ENCODE results near the gene MAGT1.
A peak's percentile ranks its signal among the peaks of the same experiment; 100 is the strongest.
"Not testable (repeated sequence)": the region's sequence is repeated elsewhere in the genome, so short reads cannot be mapped to it uniquely, and the experiment has no call there.

MAGT1 gene

GRCh38 chrX:77894921-77895886, at the start of gene MAGT1:
Gene MAGT1 (minus strand): TSS chrX:77895435. CDS start chrX:77895410, 25 bp downstream.
- peak; percentile 86 for DNase-seq (ENCODE audit: low read depth, low spot score)

GRCh38 chrX:77945031-77945430, 49.8 kb upstream of the MAGT1 start:
- DNase-seq (ENCODE audit: low read depth, low spot score), result not testable (repeated sequence)

GRCh38 chrX:77938083-77938680, 42.9 kb upstream of the MAGT1 start:
- DNase-seq (ENCODE audit: low read depth, low spot score), result no peak

GRCh38 chrX:77937291-77937690, 42.1 kb upstream of the MAGT1 start:
- DNase-seq (ENCODE audit: low read depth, low spot score), result no peak

DNA sequence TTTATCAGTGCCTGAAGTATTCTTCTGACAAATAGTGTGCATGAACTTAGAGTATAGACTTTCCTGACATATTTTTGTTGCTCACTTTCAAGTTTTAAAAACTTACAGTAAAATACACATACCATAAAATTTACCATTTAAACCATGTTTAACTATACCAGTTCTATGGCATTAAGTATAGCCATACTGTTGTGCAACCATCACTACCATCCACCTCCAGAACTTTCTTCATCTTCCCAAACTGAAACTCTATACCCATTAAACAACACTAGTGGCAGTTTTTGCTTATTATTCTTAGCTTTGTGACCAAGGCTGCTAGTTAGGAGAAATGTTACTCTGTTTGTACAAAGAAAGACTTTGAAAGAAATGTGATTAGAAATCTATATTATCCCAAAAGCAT, 41.1 kb upstream of the MAGT1 start:
- no peak for DNase-seq (ENCODE audit: low read depth, low spot score)

GRCh38 chrX:77935886-77936285, 40.7 kb upstream of the MAGT1 start:
- no peak for DNase-seq (ENCODE audit: low read depth, low spot score)

DNA sequence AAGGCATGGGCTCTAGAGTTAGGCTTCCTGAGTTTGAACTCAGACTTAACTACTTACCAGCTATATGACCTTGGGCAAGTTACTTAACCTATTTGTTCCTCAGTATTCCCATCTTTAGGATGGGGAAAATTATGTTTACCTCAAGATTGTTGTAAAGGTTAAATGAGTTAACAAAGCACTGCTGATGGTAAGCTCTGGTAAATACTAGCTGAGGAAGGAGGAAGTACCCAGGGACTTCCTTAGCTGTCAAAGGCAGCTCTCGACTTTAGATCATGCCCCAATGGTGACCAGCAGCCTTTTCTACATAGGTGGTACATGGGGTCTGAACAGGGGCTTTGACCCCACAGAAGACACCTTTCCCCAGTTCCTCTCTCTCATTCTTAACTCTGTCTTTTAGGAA, 35.3 kb upstream of the MAGT1 start:
- DNase-seq (ENCODE audit: low read depth, low spot score), result no peak

- no peak for DNase-seq (ENCODE audit: low read depth, low spot score)
These were observed 30.5 kb upstream of the MAGT1 start for GRCh38 chrX:77925764-77926163.

DNA sequence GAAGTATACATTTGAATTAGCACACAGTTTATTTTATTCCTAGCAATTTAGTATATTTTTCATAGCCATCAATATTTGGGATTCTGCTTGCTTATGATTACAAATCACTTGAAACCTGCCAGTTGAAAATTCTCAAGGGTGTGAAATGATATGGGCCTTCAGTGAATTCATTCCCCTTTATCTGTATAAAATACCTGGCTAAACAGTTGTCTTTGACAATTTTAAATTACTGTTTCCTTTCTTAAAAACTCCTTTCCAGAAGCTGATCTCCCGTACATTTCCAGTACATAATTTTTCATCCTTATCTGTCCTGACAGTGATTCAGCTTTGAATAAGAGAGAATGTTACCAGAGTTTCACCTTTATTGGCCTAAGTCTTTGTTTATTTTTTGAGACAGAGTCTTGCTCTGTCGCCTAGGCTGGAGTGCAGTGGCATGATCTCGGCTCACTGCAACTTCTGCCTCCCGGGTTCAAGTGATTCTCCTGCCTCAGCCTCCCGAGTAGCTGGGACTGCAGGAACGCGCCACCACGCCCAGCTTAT, 29.2 kb upstream of the MAGT1 start:
- no peak for DNase-seq (ENCODE audit: low read depth, low spot score)

- DNase-seq (ENCODE audit: low read depth, low spot score), result no peak
These were observed 27.6 kb upstream of the MAGT1 start for GRCh38 chrX:77922787-77923186.

- not testable (repeated sequence) for DNase-seq (ENCODE audit: low read depth, low spot score)
These were observed 24.1 kb upstream of the MAGT1 start for GRCh38 chrX:77919370-77919769.

DNA sequence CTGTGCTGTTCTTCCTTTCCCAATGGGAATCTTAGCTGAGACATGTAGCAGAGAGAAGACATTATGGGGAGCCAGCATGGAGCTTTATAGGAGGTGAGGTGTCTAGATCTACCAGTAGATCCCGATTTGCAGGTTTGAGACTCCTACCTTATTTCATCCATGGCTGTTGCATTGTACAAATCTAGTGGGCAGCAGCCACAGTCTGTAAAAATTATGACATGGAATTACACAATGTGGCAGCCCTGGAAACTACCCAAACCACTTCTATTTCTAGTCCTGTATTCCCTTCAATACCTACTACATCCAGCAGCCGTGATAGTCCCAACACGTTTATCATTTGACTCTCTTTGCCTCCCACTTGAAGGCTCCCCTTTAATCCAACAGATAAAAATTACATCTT, 23.3 kb upstream of the MAGT1 start:
- no peak for DNase-seq (ENCODE audit: low read depth, low spot score)

- no peak for DNase-seq (ENCODE audit: low read depth, low spot score)
These were observed 22.2 kb upstream of the MAGT1 start for GRCh38 chrX:77917294-77917933.

GRCh38 chrX:77910108-77910840, 15.0 kb upstream of the MAGT1 start, which contains the start of gene ATP7A:
Gene ATP7A (plus strand): TSS chrX:77910693. CDS start chrX:77971642, 60,949 bp downstream.
- peak; percentile 40 for DNase-seq (ENCODE audit: low read depth, low spot score)

DNA sequence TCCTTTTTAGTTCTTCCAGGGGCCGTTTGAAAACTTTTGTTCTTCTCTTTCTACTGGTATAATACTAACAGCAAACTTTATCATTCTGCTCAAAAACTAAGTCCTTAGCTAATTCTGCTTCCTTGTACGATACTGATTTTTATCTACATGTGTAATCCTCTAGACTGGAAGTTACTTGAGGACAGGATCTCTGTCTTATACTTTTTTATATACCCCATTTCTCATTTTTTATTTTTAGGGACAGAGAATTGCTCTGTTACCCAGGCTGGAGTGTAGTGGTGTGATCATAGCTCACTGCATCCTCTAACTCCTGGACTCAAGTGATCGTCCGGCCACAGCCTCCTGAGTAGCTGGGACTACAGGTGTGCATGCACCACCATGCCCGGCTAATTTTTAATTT, 6.3 kb upstream of the MAGT1 start:
- no peak for DNase-seq (ENCODE audit: low read depth, low spot score)

DNA sequence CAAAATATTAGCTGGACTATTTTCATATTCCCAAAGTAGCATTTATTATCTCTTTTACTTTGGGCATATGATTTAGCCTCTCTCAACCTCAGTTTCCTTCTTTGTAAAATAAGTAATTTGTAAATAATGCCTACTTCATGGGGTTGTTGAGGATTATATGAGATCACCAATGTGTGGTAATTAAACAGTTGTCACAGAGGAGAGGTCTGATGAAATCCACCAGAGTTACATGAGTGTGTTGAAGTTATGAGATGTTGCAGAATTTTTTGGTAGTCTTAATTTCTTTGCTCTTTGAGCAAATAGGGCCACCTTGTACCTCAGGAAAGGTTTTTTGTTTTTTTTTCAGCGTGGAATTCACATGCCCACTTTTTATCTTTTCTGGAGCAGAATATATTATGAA, 5.5 kb upstream of the MAGT1 start:
- DNase-seq (ENCODE audit: low read depth, low spot score), result no peak

GRCh38 chrX:77899081-77899828, 4.0 kb upstream of the MAGT1 start, which contains the start of gene COX7B:
Gene COX7B (plus strand): TSS chrX:77899468. CDS start chrX:77899554, 86 bp downstream.
- peak; percentile 85 for DNase-seq (ENCODE audit: low read depth, low spot score)

DNA sequence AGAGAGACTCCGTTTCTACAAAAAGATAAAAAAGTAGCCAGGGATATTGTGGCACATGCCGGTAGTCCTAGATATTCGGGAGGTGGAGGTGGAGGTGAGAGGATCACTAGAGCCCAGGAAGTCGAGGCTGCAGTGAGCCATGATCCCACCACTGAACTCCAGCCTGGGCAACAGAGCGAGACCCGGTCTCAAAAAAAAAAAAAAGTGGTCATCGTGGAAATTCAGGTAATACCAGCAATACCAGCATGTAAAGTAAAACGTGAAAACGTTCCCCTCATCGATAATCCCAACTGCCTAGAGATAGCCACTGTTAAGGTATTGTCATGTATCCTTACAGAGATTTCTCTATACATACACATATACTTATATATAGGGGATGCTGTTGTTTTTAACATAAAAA, 1.5 kb downstream of the MAGT1 start:
- DNase-seq (ENCODE audit: low read depth, low spot score), result no peak

- no peak for DNase-seq (ENCODE audit: low read depth, low spot score)
These were observed 2.3 kb downstream of the MAGT1 start for GRCh38 chrX:77892887-77893286.

DNA sequence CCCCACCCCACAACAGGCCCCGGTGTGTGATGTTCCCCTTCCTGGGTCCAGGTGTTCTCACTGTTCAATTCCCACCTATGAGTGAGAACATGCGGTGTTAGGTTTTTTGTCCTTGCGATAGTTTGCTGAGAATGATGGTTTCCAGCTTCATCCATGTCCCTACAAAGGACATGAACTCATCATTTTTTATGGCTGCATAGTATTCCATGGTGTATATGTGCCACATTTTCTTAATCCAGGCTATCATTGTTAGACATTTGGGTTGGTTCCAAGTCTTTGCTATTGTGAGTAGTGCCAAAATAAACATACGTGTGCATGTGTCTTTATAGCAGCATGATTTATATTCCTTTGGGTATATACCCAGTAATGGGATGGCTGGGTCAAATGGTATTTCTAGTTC, 13.8 kb downstream of the MAGT1 start:
- DNase-seq (ENCODE audit: low read depth, low spot score), result not testable (repeated sequence)

GRCh38 chrX:77875372-77875771, 19.9 kb downstream of the MAGT1 start:
- no peak for DNase-seq (ENCODE audit: low read depth, low spot score)

All from iPS DF 19.7 (cell line).